Uterus (tissue), 4 donors: ENCODE data around the gene FASN. TPM values are rescaled to one million over a fixed set of nuclear protein-coding genes. Genes with fewer than 3 reads are reported as not detected.
A peak's percentile ranks its signal among the peaks of the same experiment; 100 is the strongest.

Experiments
- DNase-seq, 2 donors: peaks; one replicate each; pipeline ENCODE4 v3.0.0-alpha.2; 2019 to 2020
- H3K27ac ChIP-seq, 2 donors: fragments of 200-600 bp; sonication (generic); 1 replicate in 1 of 2; 2 replicates in 1 of 2; pipeline ENCODE4 v1.5.1; 2016 to 2018
- H3K27me3 ChIP-seq, 2 donors: fragments of 200-600 bp; sonication (generic); one replicate each; pipeline ENCODE4 v1.5.1; 2018 to 2019; ENCODE audit warnings: control low read depth in 1 of 2
- H3K36me3 ChIP-seq, 2 donors: fragments of 200-600 bp; sonication (generic); one replicate each; pipeline ENCODE4 v1.5.1; 2019; ENCODE audit warnings: control low read depth in 1 of 2
- H3K4me1 ChIP-seq, 2 donors: fragments of 200-600 bp; sonication (generic); one replicate each; pipeline ENCODE4 v1.5.1; 2018 to 2019; ENCODE audit warnings: control low read depth in 1 of 2
- H3K4me3 ChIP-seq, 2 donors: fragments of 200-600 bp; sonication (generic); 1 replicate in 1 of 2; 2 replicates in 1 of 2; pipeline ENCODE4 v1.5.1; 2018 to 2019; ENCODE audit warnings: mild to moderate bottlenecking in 1 of 2
- H3K9me3 ChIP-seq, 2 donors: fragments of 200-600 bp; sonication (generic); one replicate each; pipeline ENCODE4 v1.5.1; 2019; ENCODE audit warnings: control low read depth in 1 of 2
- POLR2A ChIP-seq, 2 donors: fragments of 450-650 bp; IDR thresholded peaks; one replicate each; pipeline ENCODE4 v1.6.1; 2016; ENCODE audit warnings: antibody characterized with exemption in 2 of 2, mild to moderate bottlenecking in 1 of 2, moderate library complexity in 1 of 2
- intact Hi-C: fragments of 100-400 bp; cut with DNase I; formaldehyde crosslinking; loops from one replicate; pipeline ENCODE4 v1.15.1; 2023; ENCODE audit warnings: low total_unique reads
- total RNA-seq, 4 donors: library from RNA; depleted of rRNA in 3 of 4; stranded (reverse); fragments of >200 nt in 3 of 4; gene quantifications; one replicate each; pipeline versions ENCODE4 v1.1.0 to v1.2.4, GENCODE V29; 2014 to 2023
- TF ChIP-seq, protein P1 (sequence below), 4 experiments: fragments of 200-600 bp in 2 of 4; fragments of 450-650 bp in 2 of 4; sonication (generic) in 2 of 4; IDR thresholded peaks; one replicate each; pipeline ENCODE4 v1.5.1; 2016 to 2019; ENCODE audit warnings: antibody characterized with exemption in 4 of 4, mild to moderate bottlenecking in 2 of 4, moderate library complexity in 1 of 4
- donor health status: DM: yes; HTN: yes; CAD: no.

The FASN gene
- total RNA-seq, 4 donors from 2014 or later = 5.3 to 59.4 (median 23.4) TPM

DNA sequence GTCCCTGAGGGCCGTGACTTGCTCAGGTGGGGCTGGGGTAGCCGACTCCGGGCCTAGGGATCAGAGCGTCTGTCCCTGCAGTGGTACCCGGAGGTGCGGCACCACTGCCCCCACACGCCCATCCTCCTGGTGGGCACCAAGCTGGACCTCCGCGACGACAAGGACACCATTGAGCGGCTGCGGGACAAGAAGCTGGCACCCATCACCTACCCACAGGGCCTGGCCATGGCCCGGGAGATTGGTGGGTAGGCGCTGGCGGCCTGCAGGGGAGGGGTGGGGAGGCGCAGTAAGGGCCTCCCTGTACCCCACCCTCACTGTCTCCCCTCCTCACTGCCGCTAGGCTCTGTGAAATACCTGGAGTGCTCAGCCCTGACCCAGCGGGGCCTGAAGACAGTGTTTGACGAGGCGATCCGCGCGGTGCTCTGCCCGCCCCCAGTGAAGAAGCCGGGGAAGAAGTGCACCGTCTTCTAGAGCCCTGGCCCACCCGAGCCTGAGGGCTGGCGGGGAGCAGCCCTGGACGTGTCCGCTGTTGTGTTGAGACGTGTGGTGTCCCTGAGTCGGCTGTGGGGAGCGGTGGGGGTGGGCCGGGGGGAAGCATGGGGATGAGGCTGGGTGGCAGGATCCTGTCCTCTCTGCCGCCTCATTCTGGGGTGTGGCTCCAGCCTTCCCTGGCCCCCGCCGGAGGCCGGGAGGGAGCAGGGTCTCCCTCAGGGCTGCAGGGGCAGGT, 64.5 kb downstream of the FASN start:
- intact Hi-C loops = loop anchor here (5.0 kb wide), 1 partner anchor 119 kb away; no protein-coding TSS in a partner anchor
- TF ChIP-seq, protein P1, sequence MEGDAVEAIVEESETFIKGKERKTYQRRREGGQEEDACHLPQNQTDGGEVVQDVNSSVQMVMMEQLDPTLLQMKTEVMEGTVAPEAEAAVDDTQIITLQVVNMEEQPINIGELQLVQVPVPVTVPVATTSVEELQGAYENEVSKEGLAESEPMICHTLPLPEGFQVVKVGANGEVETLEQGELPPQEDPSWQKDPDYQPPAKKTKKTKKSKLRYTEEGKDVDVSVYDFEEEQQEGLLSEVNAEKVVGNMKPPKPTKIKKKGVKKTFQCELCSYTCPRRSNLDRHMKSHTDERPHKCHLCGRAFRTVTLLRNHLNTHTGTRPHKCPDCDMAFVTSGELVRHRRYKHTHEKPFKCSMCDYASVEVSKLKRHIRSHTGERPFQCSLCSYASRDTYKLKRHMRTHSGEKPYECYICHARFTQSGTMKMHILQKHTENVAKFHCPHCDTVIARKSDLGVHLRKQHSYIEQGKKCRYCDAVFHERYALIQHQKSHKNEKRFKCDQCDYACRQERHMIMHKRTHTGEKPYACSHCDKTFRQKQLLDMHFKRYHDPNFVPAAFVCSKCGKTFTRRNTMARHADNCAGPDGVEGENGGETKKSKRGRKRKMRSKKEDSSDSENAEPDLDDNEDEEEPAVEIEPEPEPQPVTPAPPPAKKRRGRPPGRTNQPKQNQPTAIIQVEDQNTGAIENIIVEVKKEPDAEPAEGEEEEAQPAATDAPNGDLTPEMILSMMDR (IDR thresholded peaks at IDR 0.05) = no peak
- TF ChIP-seq POLR2A (IDR thresholded peaks at IDR 0.05) = no peak
- no peak for DNase-seq

DNA sequence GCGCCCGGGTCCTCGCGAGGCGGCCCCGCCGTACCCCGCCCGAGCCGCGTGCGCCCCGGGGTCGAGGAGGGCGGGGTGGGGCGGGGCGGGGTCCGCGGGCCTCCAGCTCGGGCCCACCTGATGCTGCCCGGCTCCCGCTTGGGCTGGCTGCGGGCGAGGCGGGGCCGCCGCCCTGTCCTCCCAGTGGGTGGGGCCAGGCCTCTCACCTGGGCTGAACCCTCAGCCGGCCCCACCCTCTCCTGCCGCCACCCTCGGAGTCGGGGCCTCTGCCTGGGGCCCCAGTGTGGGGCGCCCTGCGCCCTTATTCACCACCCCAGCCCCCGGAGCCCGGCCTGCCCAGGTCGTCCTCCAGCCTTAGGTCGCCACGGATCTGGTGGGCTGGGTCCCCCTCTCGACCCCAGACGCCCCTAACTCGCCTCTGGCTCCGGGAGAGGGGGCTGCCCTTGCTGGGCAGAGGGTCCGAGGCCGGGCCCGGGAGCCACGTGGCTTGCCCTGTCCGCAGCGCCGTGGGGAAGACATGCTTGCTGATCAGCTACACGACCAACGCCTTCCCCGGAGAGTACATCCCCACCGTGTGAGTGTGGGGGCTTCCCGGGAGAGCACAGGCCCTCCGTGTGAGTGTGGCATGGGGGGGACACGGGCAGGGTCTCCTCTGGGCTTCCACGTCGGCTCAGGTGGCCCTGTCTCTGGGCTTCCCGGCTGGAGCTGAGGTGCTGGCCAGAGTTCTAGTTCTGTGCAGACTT, 66.0 kb downstream of the FASN start:
- H3K9me3 ChIP-seq = no peaks in the 10 kb centered on the region
- no peaks in the 10 kb centered on the region for H3K36me3 ChIP-seq
- no peak overlapping the region for H3K27ac ChIP-seq
- no peak for DNase-seq
- intact Hi-C loops = loop anchor here (5.0 kb wide), 1 partner anchor 120 kb away; no protein-coding TSS in a partner anchor
- peaks cover 0 to 22% of the 10 kb centered on the region in 2 donors for H3K4me1 ChIP-seq
- H3K4me3 ChIP-seq = no peak overlapping the region
- no peak for TF ChIP-seq POLR2A (IDR thresholded peaks at IDR 0.05)
- TF ChIP-seq, protein P1 (IDR thresholded peaks at IDR 0.05) = no peak
- peaks cover 0 to 3% of the 10 kb centered on the region in 2 donors for H3K27me3 ChIP-seq

More for the DNA sequence above, 64.5 kb downstream of the FASN start:
- Histone ChIP-seq H3K4me3 (no peak overlapping the region), H3K36me3 (no peaks in the 10 kb centered on the region), H3K27ac (no peak overlapping the region), H3K27me3 (peaks cover 0 to 3% of the 10 kb centered on the region in 2 donors), H3K4me1 (peaks cover 0 to 22% of the 10 kb centered on the region in 2 donors), H3K9me3 (no peaks in the 10 kb centered on the region)

DNA sequence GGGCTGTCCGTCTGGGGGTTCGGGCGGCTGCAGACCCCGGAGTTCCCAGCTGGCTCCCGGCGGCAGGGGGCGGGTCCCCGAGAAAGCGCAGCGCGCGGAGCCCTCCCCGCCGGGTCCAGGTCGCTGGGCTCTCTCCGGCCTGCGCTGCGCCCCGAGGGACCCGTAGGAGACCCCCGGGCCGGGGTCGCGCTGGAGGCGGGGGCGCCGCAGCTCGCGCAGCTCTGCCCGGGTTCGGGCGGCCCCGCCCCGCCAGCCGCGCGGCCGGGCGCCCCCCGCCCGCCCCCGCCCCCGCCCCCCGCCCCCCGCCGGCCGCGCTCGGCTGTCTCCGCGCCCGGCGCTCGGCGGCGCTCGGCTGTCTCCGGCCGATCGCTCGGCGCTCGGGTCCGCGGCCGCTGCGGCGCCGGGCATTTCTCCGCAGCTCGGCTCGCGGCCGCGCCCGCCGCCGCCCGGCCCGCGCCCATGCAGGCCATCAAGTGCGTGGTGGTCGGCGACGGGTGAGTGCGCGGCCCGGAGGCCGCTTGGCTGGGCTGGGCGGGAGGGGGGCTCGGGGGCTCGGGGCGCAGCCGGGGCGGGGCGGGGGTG, 66.6 kb downstream of the FASN start, which contains the start of gene RAC3:
RAC3 (plus strand) TSS at position 376 of the 582 bp plus-strand sequence; CDS start at position 460, 84 bp downstream.
- intact Hi-C loops = loop anchor here (5.0 kb wide), 1 partner anchor 121 kb away; no protein-coding TSS in a partner anchor
- Histone ChIP-seq H3K9me3 (no peaks in the 10 kb centered on the region), H3K27me3 (peaks cover 0 to 3% of the 10 kb centered on the region in 2 donors), H3K4me1 (peaks cover 0 to 18% of the 10 kb centered on the region in 2 donors), H3K4me3 (peak within 1 kb of the TSS; percentile 29 to 35), H3K36me3 (no peaks in the 10 kb centered on the region), H3K27ac (no peak within 1 kb of the TSS)
- TF ChIP-seq, protein P1 (IDR thresholded peaks at IDR 0.05) = no peak
- no peak for TF ChIP-seq POLR2A (IDR thresholded peaks at IDR 0.05)
- no peak for DNase-seq

DNA sequence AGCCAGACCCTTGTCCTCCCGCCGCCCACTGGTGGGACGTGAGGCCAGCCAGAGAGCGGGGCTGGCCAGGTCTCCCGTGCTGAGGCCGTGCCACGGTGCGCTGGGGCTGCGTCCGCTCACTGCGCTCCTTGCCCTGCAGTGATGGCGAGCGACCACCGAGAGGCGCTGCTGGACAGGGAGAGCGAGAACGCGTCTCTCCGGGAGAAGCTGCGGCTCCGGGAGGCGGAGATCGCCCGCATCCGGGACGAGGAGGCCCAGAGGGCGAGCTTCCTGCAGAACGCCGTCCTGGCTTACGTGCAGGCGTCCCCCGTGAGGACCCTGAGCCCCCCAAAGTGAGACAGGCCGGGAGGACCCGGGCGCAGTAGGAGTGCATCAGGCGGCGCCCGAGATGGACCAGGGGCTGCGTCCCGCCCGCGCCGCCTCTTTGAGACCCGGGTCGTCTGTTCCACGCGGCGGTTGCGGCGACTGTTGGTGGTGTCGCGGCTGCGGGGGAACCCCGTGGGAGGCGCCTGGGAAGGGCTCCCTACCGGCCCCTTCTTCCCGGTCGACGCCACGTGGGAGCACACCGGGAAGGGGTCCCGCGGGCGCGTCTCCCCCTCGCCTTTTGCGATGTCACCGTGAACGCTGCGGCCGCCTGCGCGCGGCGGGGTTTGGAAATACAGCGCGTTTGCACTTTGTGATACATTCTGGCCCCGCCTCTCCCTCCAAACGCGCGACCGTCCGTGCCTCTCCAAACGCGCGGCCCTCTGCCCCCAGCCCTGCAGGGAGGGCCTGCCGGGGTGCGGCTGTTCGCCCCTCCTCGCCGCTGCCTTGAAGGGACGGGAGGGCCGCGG, 67.3 kb downstream of the FASN start:
- Histone ChIP-seq H3K4me1 (peaks cover 0 to 12% of the 10 kb centered on the region in 2 donors), H3K27me3 (peaks cover 0 to 3% of the 10 kb centered on the region in 2 donors), H3K27ac (no peak overlapping the region), H3K9me3 (no peaks in the 10 kb centered on the region), H3K4me3 (peak overlapping the region; percentile 29 to 35), H3K36me3 (no peaks in the 10 kb centered on the region)
- intact Hi-C loops = loop anchor here (5.0 kb wide), 1 partner anchor 122 kb away; no protein-coding TSS in a partner anchor
- TF ChIP-seq, protein P1 (IDR thresholded peaks at IDR 0.05) = peak; percentile 87 to 99 (median 92)
- peak in 1 of 2 donors; percentile 6 for TF ChIP-seq POLR2A (IDR thresholded peaks at IDR 0.05)
- DNase-seq = peak; percentile 73 to 81
